ENCODE data around the gene MX2. TPM values are rescaled to one million over a fixed set of nuclear protein-coding genes. Genes with fewer than 3 reads are reported as not detected.

Gene MX2
- total RNA-seq, 2 donors from 2014 or later = 1.6 to 11.4 TPM

GRCh38 chr21:41402231-41402630, 40.4 kb downstream of the MX2 start:
- Histone ChIP-seq H3K36me3 (ENCODE audit: control insufficient read depth, insufficient read depth, low read length) (no peaks in the 10 kb centered on the region), H3K9ac (ENCODE audit: extremely low read depth, low read length, poor library complexity, severe bottlenecking) (no peak overlapping the region), H3K4me1 (ENCODE audit: control insufficient read depth, insufficient read depth, low read length) (no peaks in the 10 kb centered on the region), H3K9me3 (ENCODE audit: control insufficient read depth, low read length) (no peaks in the 10 kb centered on the region), H3K27me3 (ENCODE audit: control insufficient read depth, insufficient read depth, low read length, poor library complexity, severe bottlenecking) (no peaks in the 10 kb centered on the region), H3K27ac (ENCODE audit: low read depth, low read length) (no peak overlapping the region), H3K4me3 (ENCODE audit: low read length) (no peak overlapping the region)
- DNase-seq = no peak
- Mint-ChIP-seq H3K36me3 (ENCODE audit: low read depth) (no peaks in the 10 kb centered on the region), H3K4me1 (no peaks in the 10 kb centered on the region), H3K27ac (no peak overlapping the region), H3K4me3 (no peak overlapping the region), H3K27me3 (ENCODE audit: insufficient read depth) (no peaks in the 10 kb centered on the region), H3K9me3 (peaks cover 7% of the 10 kb centered on the region)
- 88 to 91% methylated on average over 6 to 11 of the region's 11 CpGs for WGBS, 2 experiments (ENCODE audit: insufficient coverage in 1 of 2, insufficient read length in 1 of 2)
- TF ChIP-seq CTCF (conservative IDR thresholded peaks at IDR 0.05) = no peak

GRCh38 chr21:41402796-41403195, 41.0 kb downstream of the MX2 start:
- no peaks in the 10 kb centered on the region for H3K9me3 ChIP-seq (ENCODE audit: control insufficient read depth, low read length)
- WGBS, 2 experiments (ENCODE audit: insufficient coverage in 1 of 2, insufficient read length in 1 of 2) = 92 to 100% methylated on average over 8 to 10 of the region's 10 CpGs
- Mint-ChIP-seq H3K4me3 (no peak overlapping the region), H3K4me1 (no peaks in the 10 kb centered on the region), H3K36me3 (ENCODE audit: low read depth) (no peaks in the 10 kb centered on the region), H3K27me3 (ENCODE audit: insufficient read depth) (no peaks in the 10 kb centered on the region), H3K27ac (no peak overlapping the region), H3K9me3 (peaks cover 7% of the 10 kb centered on the region)
- no peaks in the 10 kb centered on the region for H3K27me3 ChIP-seq (ENCODE audit: control insufficient read depth, insufficient read depth, low read length, poor library complexity, severe bottlenecking)
- H3K27ac ChIP-seq (ENCODE audit: low read depth, low read length) = no peak overlapping the region
- no peaks in the 10 kb centered on the region for H3K4me1 ChIP-seq (ENCODE audit: control insufficient read depth, insufficient read depth, low read length)
- no peak overlapping the region for H3K4me3 ChIP-seq (ENCODE audit: low read length)
- no peak for TF ChIP-seq CTCF (conservative IDR thresholded peaks at IDR 0.05)
- H3K9ac ChIP-seq (ENCODE audit: extremely low read depth, low read length, poor library complexity, severe bottlenecking) = no peak overlapping the region
- no peaks in the 10 kb centered on the region for H3K36me3 ChIP-seq (ENCODE audit: control insufficient read depth, insufficient read depth, low read length)
- no peak for DNase-seq

GRCh38 chr21:41403331-41403730, 41.5 kb downstream of the MX2 start:
- Mint-ChIP-seq H3K4me1 (no peaks in the 10 kb centered on the region), H3K27me3 (ENCODE audit: insufficient read depth) (no peaks in the 10 kb centered on the region)

More at GRCh38 chr21:41403331-41403730, 41.5 kb downstream of the MX2 start:
- Mint-ChIP-seq H3K36me3 (ENCODE audit: low read depth) (no peaks in the 10 kb centered on the region), H3K4me3 (no peak overlapping the region), H3K9me3 (peaks cover 7% of the 10 kb centered on the region), H3K27ac (no peak overlapping the region)
- no peak for DNase-seq
- 92 to 96% methylated on average over 7 to 9 of the region's 9 CpGs for WGBS, 2 experiments (ENCODE audit: insufficient coverage in 1 of 2, insufficient read length in 1 of 2)
- no peaks in the 10 kb centered on the region for H3K9me3 ChIP-seq (ENCODE audit: control insufficient read depth, low read length)
- no peak overlapping the region for H3K9ac ChIP-seq (ENCODE audit: extremely low read depth, low read length, poor library complexity, severe bottlenecking)
- H3K36me3 ChIP-seq (ENCODE audit: control insufficient read depth, insufficient read depth, low read length) = no peaks in the 10 kb centered on the region
- no peak overlapping the region for H3K4me3 ChIP-seq (ENCODE audit: low read length)
- TF ChIP-seq CTCF (conservative IDR thresholded peaks at IDR 0.05) = no peak
- H3K4me1 ChIP-seq (ENCODE audit: control insufficient read depth, insufficient read depth, low read length) = no peaks in the 10 kb centered on the region
- H3K27me3 ChIP-seq (ENCODE audit: control insufficient read depth, insufficient read depth, low read length, poor library complexity, severe bottlenecking) = no peaks in the 10 kb centered on the region
- H3K27ac ChIP-seq (ENCODE audit: low read depth, low read length) = no peak overlapping the region
